ENCODE data around the gene TUBB. TPM values are rescaled to one million over a fixed set of nuclear protein-coding genes. Genes with fewer than 3 reads are reported as not detected.

The TUBB gene
- total and polyA plus RNA-seq, 9 of the 15 experiments (the other 6 are each of a cell fraction or from before 2014, with no cell fraction given) = 971 to 2,870 (median 1,478) TPM

GRCh38 chr6:30720738-30721197 lies 616 bp downstream of the TUBB start (continued):
- TF ChIP-seq HBP1 (CRISPR knock-in tag; IDR thresholded peaks at IDR 0.05) (peak; percentile 77), KLF6 (CRISPR knock-in tag; IDR thresholded peaks at IDR 0.05; ENCODE audit: borderline replicate concordance) (0 out of 2 replicates have a peak, but pooled peaks have one; percentile 4), PHB (CRISPR knock-in tag; IDR thresholded peaks at IDR 0.05) (0 out of 2 replicates have a peak, but pooled peaks have one; percentile 19), THRAP3 (IDR thresholded peaks at IDR 0.05; ENCODE audit: borderline replicate concordance) (0 out of 2 replicates have a peak, but pooled peaks have one; percentile 17), RBM25 (IDR thresholded peaks at IDR 0.05; ENCODE audit: low read depth, low read length, severe bottlenecking) (no peak), ZNF696 (CRISPR knock-in tag; conservative IDR thresholded peaks at IDR 0.05) (no peak; the same call in 1 of the 2 replicates), ZFX (CRISPR knock-in tag; IDR thresholded peaks at IDR 0.05) (no peak; the same call in 1 of the 2 replicates), ZZZ3 (IDR thresholded peaks at IDR 0.05) (no peak), NFIC (IDR thresholded peaks at IDR 0.05) (no peak), HMGXB4 (CRISPR knock-in tag; IDR thresholded peaks at IDR 0.05) (0 out of 2 replicates have a peak, but pooled peaks have one; percentile 39), TBP (optimal IDR thresholded peaks at IDR 0.05; ENCODE audit: low read depth, low read length) (no peak), ELF4 (CRISPR knock-in tag; IDR thresholded peaks at IDR 0.05) (0 out of 2 replicates have a peak, but pooled peaks have one; percentile 66), ZBTB33 (CRISPR knock-in tag; IDR thresholded peaks at IDR 0.05) (no peak), TCF7L2 (IDR thresholded peaks at IDR 0.05; ENCODE audit: low read depth, low read length) (no peak), ZNF592 (IDR thresholded peaks at IDR 0.05) (0 out of 2 replicates have a peak, but pooled peaks have one; percentile 36), ZNF282 (CRISPR knock-in tag; IDR thresholded peaks at IDR 0.05) (no peak), ZNF77 (CRISPR knock-in tag; IDR thresholded peaks at IDR 0.05) (no peak)
- TF ChIP-seq, protein P1, sequence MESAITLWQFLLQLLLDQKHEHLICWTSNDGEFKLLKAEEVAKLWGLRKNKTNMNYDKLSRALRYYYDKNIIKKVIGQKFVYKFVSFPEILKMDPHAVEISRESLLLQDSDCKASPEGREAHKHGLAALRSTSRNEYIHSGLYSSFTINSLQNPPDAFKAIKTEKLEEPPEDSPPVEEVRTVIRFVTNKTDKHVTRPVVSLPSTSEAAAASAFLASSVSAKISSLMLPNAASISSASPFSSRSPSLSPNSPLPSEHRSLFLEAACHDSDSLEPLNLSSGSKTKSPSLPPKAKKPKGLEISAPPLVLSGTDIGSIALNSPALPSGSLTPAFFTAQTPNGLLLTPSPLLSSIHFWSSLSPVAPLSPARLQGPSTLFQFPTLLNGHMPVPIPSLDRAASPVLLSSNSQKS (CRISPR knock-in tag; IDR thresholded peaks at IDR 0.05) = no peak

All from K562 (cell line).